Ramos (cell line): ENCODE measurements around the gene FRMD3.

Experiments
- in situ Hi-C: fragments of 300-500 bp; cut with MboI; formaldehyde crosslinking; loops from one replicate; pipeline ENCODE4 v1.14.3; 2022; ENCODE audit warnings: low sequenced_read_pairs; ENCODE audit not compliant: unreplicated experiment

Gene FRMD3

GRCh38 chr9:83346655-83347420 is 191.4 kb downstream of the FRMD3 start:
- in situ Hi-C loops = loop anchor here (25.0 kb wide), 2 partner anchors 110 to 565 kb away; partner anchors contain the start of gene KIF27

- in situ Hi-C loops = loop anchor here (25.0 kb wide), 2 partner anchors 106 to 569 kb away; partner anchors contain the start of gene KIF27
These were observed 194.7 kb downstream of the FRMD3 start for GRCh38 chr9:83343366-83343999.

GRCh38 chr9:83342731-83343130 is 195.5 kb downstream of the FRMD3 start:
- in situ Hi-C loops = loop anchor here (25.0 kb wide), 2 partner anchors 105 to 570 kb away; partner anchors contain the start of gene KIF27

GRCh38 chr9:83342006-83342405 is 196.2 kb downstream of the FRMD3 start:
- in situ Hi-C loops = loop anchor here (25.0 kb wide), 2 partner anchors 105 to 570 kb away; partner anchors contain the start of gene KIF27

GRCh38 chr9:83340451-83340850 is 197.8 kb downstream of the FRMD3 start:
- in situ Hi-C loops = loop anchor here (25.0 kb wide), 2 partner anchors 103 to 572 kb away; partner anchors contain the start of gene KIF27

GRCh38 chr9:83339435-83339834 is 198.8 kb downstream of the FRMD3 start:
- in situ Hi-C loops = loop anchor here (25.0 kb wide), 2 partner anchors 102 to 573 kb away; partner anchors contain the start of gene KIF27

GRCh38 chr9:83336706-83337105 is 201.5 kb downstream of the FRMD3 start:
- in situ Hi-C loops = loop anchor here (25.0 kb wide), 2 partner anchors 99 to 576 kb away; partner anchors contain the start of gene KIF27

- in situ Hi-C loops = loop anchor here (25.0 kb wide), 2 partner anchors 97 to 578 kb away; partner anchors contain the start of gene KIF27
These were observed 203.9 kb downstream of the FRMD3 start for GRCh38 chr9:83334320-83334719.

GRCh38 chr9:83330207-83331196 is 207.7 kb downstream of the FRMD3 start:
- in situ Hi-C loops = loop anchor here (25.0 kb wide), 2 partner anchors 93 to 582 kb away; partner anchors contain the start of gene KIF27

GRCh38 chr9:83327750-83328622 is 210.2 kb downstream of the FRMD3 start:
- in situ Hi-C loops = loop anchor here (25.0 kb wide), 2 partner anchors 91 to 584 kb away; partner anchors contain the start of gene KIF27

GRCh38 chr9:83327323-83327722 is 210.9 kb downstream of the FRMD3 start:
- in situ Hi-C loops = loop anchor here (25.0 kb wide), 2 partner anchors 90 to 585 kb away; partner anchors contain the start of gene KIF27

GRCh38 chr9:83323148-83323547 is 215.1 kb downstream of the FRMD3 start:
- in situ Hi-C loops = no loop called here

GRCh38 chr9:83322438-83322837 is 215.8 kb downstream of the FRMD3 start:
- in situ Hi-C loops = no loop called here

- in situ Hi-C loops = no loop called here
These were observed 221.0 kb downstream of the FRMD3 start for GRCh38 chr9:83317244-83317643.

GRCh38 chr9:83315649-83316048 is 222.6 kb downstream of the FRMD3 start:
- in situ Hi-C loops = no loop called here

GRCh38 chr9:83313781-83314180 is 224.4 kb downstream of the FRMD3 start:
- in situ Hi-C loops = no loop called here

- in situ Hi-C loops = no loop called here
These were observed 225.7 kb downstream of the FRMD3 start for GRCh38 chr9:83312537-83312936.

- in situ Hi-C loops = no loop called here
These were observed 231.0 kb downstream of the FRMD3 start for GRCh38 chr9:83307066-83307724.
